Right lobe of liver (tissue), 6 donors: ENCODE measurements around the gene PARP9. TPM values are rescaled to one million over a fixed set of nuclear protein-coding genes. Genes with fewer than 3 reads are reported as not detected.

Source experiments
- ATAC-seq, 4 donors: fragments of 200-7000 bp; cut with Tn5 transposase; one replicate each; pipeline ENCODE4 v1.9.1; 2020; ENCODE audit warnings: mild to moderate bottlenecking in 4 of 4, moderate library complexity in 4 of 4
- DNase-seq, 3 donors: peaks; one replicate each; pipeline ENCODE4 v3.0.0-alpha.2; 2020
- H3K27ac ChIP-seq, 3 donors: fragments of 200-600 bp; one replicate each; pipeline ENCODE4 v1.8.0; 2022
- H3K27me3 ChIP-seq, 2 donors: fragments of 200-600 bp; one replicate each; pipeline ENCODE4 v1.8.0; 2022
- H3K36me3 ChIP-seq, 4 donors: fragments of 200-600 bp; sonication (generic) in 1 of 4; one replicate each; pipeline versions ENCODE4 v1.5.1 to v1.8.0; 2017 to 2022; ENCODE audit warnings: control low read depth in 1 of 4
- H3K4me1 ChIP-seq, 4 donors: fragments of 200-600 bp; sonication (generic) in 1 of 4; one replicate each; pipeline versions ENCODE4 v1.5.1 to v1.8.0; 2017 to 2022; ENCODE audit warnings: control low read depth in 1 of 4
- H3K4me3 ChIP-seq, 3 donors: fragments of 200-600 bp; one replicate each; pipeline ENCODE4 v1.8.0; 2022
- H3K9me3 ChIP-seq, 4 donors: fragments of 200-600 bp; sonication (generic) in 1 of 4; one replicate each; pipeline versions ENCODE4 v1.5.1 to v1.8.0; 2017 to 2022; ENCODE audit warnings: control low read depth in 1 of 4
- POLR2A ChIP-seq: fragments of 450-650 bp; IDR thresholded peaks from one replicate; pipeline ENCODE4 v1.6.1; 2017; ENCODE audit warnings: antibody characterized with exemption, mild to moderate bottlenecking
- WGBS: methylation state at CpG from one replicate; pipeline ENCODE4 v1.1.6; 2018; ENCODE audit warnings: low coverage, low lambda C conversion rate; ENCODE audit not compliant: insufficient coverage; ENCODE audit errors: missing lambda C conversion rate; 5-methylcytosine and 5-hydroxymethylcytosine counted together
- intact Hi-C, 2 donors: fragments of 100-400 bp; cut with DNase I; formaldehyde crosslinking; loops; one replicate each; pipeline versions ENCODE4 v1.11.2 to v1.14.1; 2022
- total RNA-seq, 6 experiments: library from RNA; depleted of rRNA in 2 of 6; stranded (reverse); fragments of >200 nt in 2 of 6; fragmentation: NEBNext Ultra II Directional in 3 of 6; extraction: Animal tissue kit (Norgen Biotek cat#: 25700) in 3 of 6; gene quantifications; one replicate each; pipeline versions ENCODE4 v1.1.0 to v1.2.4, GENCODE V29; 2016 to 2023
- TF ChIP-seq, protein P1 (sequence below), 4 donors: fragments of 200-600 bp in 3 of 4; fragments of 450-650 bp in 1 of 4; IDR thresholded peaks; one replicate each; pipeline versions ENCODE4 v1.5.1 to v1.8.0; 2016 to 2022; ENCODE audit warnings: antibody characterized with exemption in 4 of 4, mild to moderate bottlenecking in 2 of 4
- donor health status: DM: no; HTN: yes; CAD: no.
- donor health status: DM: no; HTN: no; CAD: no.
- donor health status: DM: no; HTN: no; CAD: no.
- donor health status: DM: no; HTN: yes; CAD: no.
- donor health status: DM: no; HTN: yes; CAD: no.

PARP9 gene
- total RNA-seq, 6 experiments from 2014 or later, result 35.5 to 64.7 (median 42.5) TPM

- Histone ChIP-seq H3K9me3 (no peaks in the 10 kb centered on the region), H3K4me1 (peaks cover 0 to 52% (median 20%) of the 10 kb centered on the region in 4 donors), H3K27ac (peak overlapping the region; percentile 97 to 99 (median 99)), H3K27me3 (no peaks in the 10 kb centered on the region), H3K4me3 (peak overlapping the region; percentile 70 to 94 (median 76)), H3K36me3 (peaks cover 0 to 26% (median 18%) of the 10 kb centered on the region in 4 donors)
- WGBS, result 16% methylated on average over 5 of the region's 5 CpGs
- TF ChIP-seq POLR2A, result no peak
- TF ChIP-seq, protein P1, sequence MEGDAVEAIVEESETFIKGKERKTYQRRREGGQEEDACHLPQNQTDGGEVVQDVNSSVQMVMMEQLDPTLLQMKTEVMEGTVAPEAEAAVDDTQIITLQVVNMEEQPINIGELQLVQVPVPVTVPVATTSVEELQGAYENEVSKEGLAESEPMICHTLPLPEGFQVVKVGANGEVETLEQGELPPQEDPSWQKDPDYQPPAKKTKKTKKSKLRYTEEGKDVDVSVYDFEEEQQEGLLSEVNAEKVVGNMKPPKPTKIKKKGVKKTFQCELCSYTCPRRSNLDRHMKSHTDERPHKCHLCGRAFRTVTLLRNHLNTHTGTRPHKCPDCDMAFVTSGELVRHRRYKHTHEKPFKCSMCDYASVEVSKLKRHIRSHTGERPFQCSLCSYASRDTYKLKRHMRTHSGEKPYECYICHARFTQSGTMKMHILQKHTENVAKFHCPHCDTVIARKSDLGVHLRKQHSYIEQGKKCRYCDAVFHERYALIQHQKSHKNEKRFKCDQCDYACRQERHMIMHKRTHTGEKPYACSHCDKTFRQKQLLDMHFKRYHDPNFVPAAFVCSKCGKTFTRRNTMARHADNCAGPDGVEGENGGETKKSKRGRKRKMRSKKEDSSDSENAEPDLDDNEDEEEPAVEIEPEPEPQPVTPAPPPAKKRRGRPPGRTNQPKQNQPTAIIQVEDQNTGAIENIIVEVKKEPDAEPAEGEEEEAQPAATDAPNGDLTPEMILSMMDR (IDR thresholded peaks at IDR 0.05), result no peak
- intact Hi-C loops, result loop anchor here (5.0 to 10.0 kb wide), 2 partner anchors 119 to 122 kb away; partner anchors contain the start of gene PARP14 (in 2 of the 2)
- ATAC-seq, result peak in 1 of 4 donors; percentile 1
- DNase-seq, result no peak
Measured at GRCh38 chr3:122562923-122563716, 980 bp downstream of the PARP9 start.

DNA sequence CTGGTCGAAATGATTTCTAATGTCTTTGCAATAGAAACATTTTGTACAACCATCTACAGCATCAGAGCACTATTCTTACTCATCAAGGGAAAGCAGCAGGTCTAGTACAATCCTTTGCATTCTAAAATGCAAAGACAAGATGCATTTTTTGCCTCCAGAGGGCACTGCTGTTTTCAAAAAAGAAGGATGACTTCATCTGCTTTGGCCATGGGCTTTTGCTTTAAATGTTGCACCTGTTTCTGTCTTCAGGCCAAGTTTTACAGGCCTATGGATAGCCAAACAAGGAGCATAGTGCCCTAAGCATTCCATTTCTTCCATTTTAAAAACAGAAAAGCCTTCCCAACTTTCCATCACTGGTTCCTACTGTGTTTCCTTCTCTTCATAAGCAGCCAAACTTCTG lies 3.4 kb downstream of the PARP9 start:
- no peak for DNase-seq
- H3K36me3 ChIP-seq, result peaks cover 0 to 26% (median 18%) of the 10 kb centered on the region in 4 donors

GRCh38 chr3:122559906-122560305 lies 4.2 kb downstream of the PARP9 start:
- no peak for TF ChIP-seq POLR2A
- TF ChIP-seq, protein P1 (IDR thresholded peaks at IDR 0.05), result no peak
- DNase-seq (no peak), ATAC-seq (no peak)
- WGBS, result 83% methylated on average over 3 of the region's 3 CpGs
- no peak overlapping the region for H3K4me3 ChIP-seq
- H3K36me3 ChIP-seq, result peaks cover 0 to 33% (median 23%) of the 10 kb centered on the region in 4 donors
- peak overlapping the region in 1 of 3 donors; percentile 44 for H3K27ac ChIP-seq
- H3K9me3 ChIP-seq, result no peaks in the 10 kb centered on the region
- no peaks in the 10 kb centered on the region for H3K27me3 ChIP-seq
- intact Hi-C loops, result loop anchor here (5.0 to 10.0 kb wide), 2 partner anchors 122 to 125 kb away; partner anchors contain the start of gene PARP14 (in 2 of the 2)
- peaks cover 0 to 25% (median 11%) of the 10 kb centered on the region in 4 donors for H3K4me1 ChIP-seq

More for the DNA sequence above, 3.4 kb downstream of the PARP9 start:
- 80% methylated on average over 1 of the region's 1 CpG for WGBS
- peak; percentile 5 to 51 (median 38) for ATAC-seq
- Histone ChIP-seq H3K9me3 (no peaks in the 10 kb centered on the region), H3K27ac (peak overlapping the region in 1 of 3 donors; percentile 16), H3K4me3 (no peak overlapping the region), H3K27me3 (no peaks in the 10 kb centered on the region), H3K4me1 (peaks cover 0 to 29% (median 12%) of the 10 kb centered on the region in 4 donors)
- TF ChIP-seq, protein P1 (IDR thresholded peaks at IDR 0.05), result peak; percentile 59 to 77 (median 66)
- TF ChIP-seq POLR2A, result no peak
- intact Hi-C loops, result loop anchor here (5.0 to 10.0 kb wide), 2 partner anchors 122 to 124 kb away; partner anchors contain the start of gene PARP14 (in 2 of the 2)

- Histone ChIP-seq H3K4me1 (peaks cover 0 to 36% (median 14%) of the 10 kb centered on the region in 4 donors), H3K36me3 (peaks cover 0 to 40% (median 29%) of the 10 kb centered on the region in 4 donors), H3K9me3 (no peaks in the 10 kb centered on the region), H3K27ac (peak overlapping the region in 1 of 3 donors; percentile 44), H3K4me3 (no peak overlapping the region), H3K27me3 (no peaks in the 10 kb centered on the region)
- ATAC-seq (peak in 1 of 4 donors; percentile 51), DNase-seq (no peak)
- intact Hi-C loops, result no loop called here
- no peak for TF ChIP-seq POLR2A
- TF ChIP-seq, protein P1 (IDR thresholded peaks at IDR 0.05), result no peak
- WGBS, result 61% methylated on average over 4 of the region's 6 CpGs
Measured at GRCh38 chr3:122558605-122559004, 5.5 kb downstream of the PARP9 start.
